GM12878 (cell line): ENCODE data around the gene CLEC3A. TPM values are rescaled to one million over a fixed set of nuclear protein-coding genes. Genes with fewer than 3 reads are reported as not detected.

Experiments
- ATAC-seq: fragments of 200-7000 bp; cut with Tn5 transposase; 3 replicates; pipeline ENCODE4 v1.9.1; 2020; ENCODE audit warnings: mild to moderate bottlenecking, moderate library complexity
- BruUV-seq: library from RNA; stranded (reverse); fragments of 400-500 nt; replicated peaks from 2 replicates; lab custom pipeline; 2021; lab: Mats Ljungman, UMichigan
- CTCF ChIA-PET: fragments of 300-600 bp; sonication (Branson Sonifier 250); formaldehyde crosslinking; extraction: SDS; loops from one replicate; lab custom pipeline; 2021; ENCODE audit warnings: inconsistent platforms; lab: Yijun Ruan, JAX
- POLR2A ChIA-PET: fragments of 350-600 bp; formaldehyde crosslinking; extraction: SDS; loops from one replicate; lab custom pipeline; 2021; ENCODE audit warnings: inconsistent platforms; lab: Charles Lee
- RAD21 ChIA-PET: fragments of 300-600 bp; sonication (Branson Sonifier 250); formaldehyde crosslinking; loops from one replicate; lab custom pipeline; 2023; ENCODE audit warnings: antibody characterized with exemption; ENCODE audit not compliant: unreplicated experiment; lab: Charles Lee
- SMC1A ChIA-PET: fragments of 300-600 bp; sonication (Branson Sonifier 250); formaldehyde crosslinking; loops from one replicate; lab custom pipeline; 2023; ENCODE audit not compliant: unreplicated experiment, uncharacterized antibody; lab: Charles Lee
- DNase-seq: peaks from one replicate; pipeline ENCODE4 v3.0.0-alpha.2; 2011; ENCODE audit warnings: low read depth, low spot score
- FAIRE-seq: peaks from 3 replicates; lab custom pipeline; 2011; peaks lifted over from hg19 to GRCh38; lab: Jason Lieb, UNC
- H2AFZ ChIP-seq: 2 replicates; pipeline ENCODE4 v1.6.0; 2011; ENCODE audit warnings: low read depth, low read length, control low read depth; ENCODE audit not compliant: control insufficient read depth
- H3K27ac ChIP-seq: 2 replicates; pipeline ENCODE4 v1.5.1; 2011; ENCODE audit warnings: control low read depth; ENCODE audit not compliant: control insufficient read depth, insufficient read depth
- H3K27me3 ChIP-seq, 2 experiments: replicated peaks in 1 of 2; 2 replicates each; pipeline versions ENCODE4 v1.6.0 to v1.6.1; 2011; ENCODE audit warnings: low read length in 1 of 2; ENCODE audit not compliant: control insufficient read depth in 2 of 2, insufficient read depth in 2 of 2
- H3K36me3 ChIP-seq, 2 experiments: 2 replicates each; pipeline ENCODE4 v1.5.1; 2011; ENCODE audit warnings: low read length in 1 of 2; ENCODE audit not compliant: control insufficient read depth in 2 of 2, insufficient read depth in 2 of 2
- H3K4me1 ChIP-seq: 2 replicates; pipeline ENCODE4 v1.6.1; 2011; ENCODE audit warnings: mild to moderate bottlenecking, low read length, moderate library complexity, mixed read lengths; ENCODE audit not compliant: control insufficient read depth, insufficient read depth
- H3K4me2 ChIP-seq: 2 replicates; pipeline ENCODE4 v1.6.0; 2011; ENCODE audit warnings: control low read depth; ENCODE audit not compliant: control insufficient read depth, insufficient read depth
- H3K4me3 ChIP-seq: fragments of 200-600 bp; sonication (generic); 2 replicates; pipeline ENCODE4 v1.5.1; 2016
- H3K79me2 ChIP-seq: 2 replicates; pipeline ENCODE4 v1.6.0; 2011; ENCODE audit warnings: low read length; ENCODE audit not compliant: control insufficient read depth, insufficient read depth
- H3K9ac ChIP-seq: 2 replicates; pipeline ENCODE4 v1.8.0; 2011; ENCODE audit warnings: low read length, control low read depth, mixed read lengths; ENCODE audit not compliant: control insufficient read depth, insufficient read depth
- H3K9me3 ChIP-seq: replicated peaks from 3 replicates; pipeline ENCODE4 v1.5.1; 2011; ENCODE audit warnings: mild to moderate bottlenecking, low read length; ENCODE audit not compliant: control insufficient read depth, insufficient read depth
- H4K20me1 ChIP-seq: 2 replicates; pipeline ENCODE4 v1.6.0; 2011; ENCODE audit not compliant: control insufficient read depth, insufficient read depth
- E2F8 ChIP-seq: fragments of 450-650 bp; IDR thresholded peaks from 2 replicates; pipeline ENCODE4 v1.6.1; 2018; ENCODE audit warnings: mild to moderate bottlenecking, low read depth, moderate library complexity; ENCODE audit not compliant: partially characterized antibody
- KAT2A ChIP-seq: conservative IDR thresholded peaks from 2 replicates; pipeline ENCODE4 v1.6.1; 2011; ENCODE audit warnings: low read depth, low read length; ENCODE audit not compliant: control insufficient read depth
- NFIC ChIP-seq: IDR thresholded peaks from 2 replicates; pipeline ENCODE4 v1.6.1; 2012; ENCODE audit warnings: low read depth, mild to moderate bottlenecking, inconsistent platforms, low read length, moderate library complexity
- NFXL1 ChIP-seq: fragments of 450-650 bp; IDR thresholded peaks from 2 replicates; pipeline ENCODE4 v1.6.1; 2017; ENCODE audit warnings: antibody characterized with exemption, mild to moderate bottlenecking, borderline replicate concordance
- USF2 ChIP-seq: IDR thresholded peaks from 2 replicates; pipeline ENCODE4 v1.6.1; 2011; ENCODE audit warnings: low read depth, low read length, improper control_type of control experiment, borderline replicate concordance
- ZBTB33 ChIP-seq: fragments of 450-650 bp; IDR thresholded peaks from 2 replicates; pipeline ENCODE4 v1.6.1; 2017; ENCODE audit warnings: mild to moderate bottlenecking
- ZBTB40 ChIP-seq: fragments of 450-650 bp; IDR thresholded peaks from 2 replicates; pipeline ENCODE4 v1.6.1; 2016; ENCODE audit warnings: mild to moderate bottlenecking, moderate library complexity, borderline replicate concordance
- WGBS: methylation state at CpG from one replicate; pipeline ENCODE4 v1.1.6; 2016; ENCODE audit warnings: low lambda C conversion rate; ENCODE audit not compliant: insufficient replicate concordance, insufficient coverage; ENCODE audit errors: missing lambda C conversion rate; 5-methylcytosine and 5-hydroxymethylcytosine counted together
- in situ Hi-C: fragments of 300-500 bp; cut with MboI; formaldehyde crosslinking; loops from 9 replicates; pipeline ENCODE4 v1.14.3; 2018; ENCODE audit warnings: mixed read lengths
- intact Hi-C: fragments of 100-400 bp; cut with micrococcal nuclease; formaldehyde crosslinking; loops from one replicate; pipeline ENCODE4 v1.14.2; 2022; ENCODE audit not compliant: unreplicated experiment
- polyA plus RNA-seq, 11 experiments: library from polyadenylated mRNA; depleted of rRNA in 4 of 11; unstranded in 6 of 11; stranded (reverse) in 5 of 11; fragments of >200 nt; fragmentation: Nextera tagmentation in 4 of 11; fragmentation: Illumina TruSeq in 1 of 11; extraction: Ambion mirVana in 4 of 11; extraction: Trizol in 1 of 11; gene quantifications; 1 replicate in 1 of 11; 2 replicates in 10 of 11; pipeline versions ENCODE4 v1.2.1 to v1.2.3, GENCODE V29; 2011 to 2016; ENCODE audit warnings: inconsistent platforms in 2 of 11, missing spikeins in 2 of 11, low read depth in 1 of 11
- total RNA-seq, 4 experiments: library from RNA; depleted of rRNA in 3 of 4; stranded (reverse); fragments of >200 nt in 3 of 4; fragmentation: Illumina TruSeq in 1 of 4; extraction: Trizol in 1 of 4; gene quantifications; 2 replicates each; pipeline versions ENCODE4 v1.2.1 to v1.2.3, GENCODE V29; 2013 to 2021
- TF ChIP-seq, protein P1 (sequence below): fragments of 450-650 bp; formaldehyde crosslinking; IDR thresholded peaks from 2 replicates; pipeline ENCODE4 v1.4.0; 2020; ENCODE audit warnings: mild to moderate bottlenecking, moderate library complexity

Gene CLEC3A
- total and polyA plus RNA-seq, 10 of the 15 experiments (the other 5 are each of a cell fraction or from before 2014, with no cell fraction given): not detected

DNA sequence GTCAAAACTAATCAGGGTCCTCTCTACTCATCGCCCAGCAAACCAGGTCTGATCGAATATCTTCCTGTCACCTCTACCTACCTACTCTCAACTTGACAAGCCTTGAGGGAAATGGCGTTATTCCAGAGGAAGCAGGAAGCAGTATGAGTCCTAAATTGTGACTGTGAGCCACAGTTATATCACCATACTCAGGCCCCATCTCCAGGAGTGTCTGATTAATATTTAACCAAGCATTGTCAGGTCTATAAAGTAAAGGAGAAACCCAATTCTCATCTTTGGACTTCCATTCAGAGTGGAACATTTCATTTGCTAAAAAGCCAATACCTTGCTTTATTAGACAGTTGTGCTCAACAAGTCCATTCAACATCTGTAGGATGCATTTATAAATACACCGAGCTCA lies 17.8 kb upstream of the CLEC3A start:
- Histone ChIP-seq H3K27me3 (no peaks in the 10 kb centered on the region), H3K36me3 (no peaks in the 10 kb centered on the region), H4K20me1 (no peaks in the 10 kb centered on the region), H3K4me3 (no peak overlapping the region), H3K4me2 (no peak overlapping the region), H2AFZ (no peak overlapping the region), H3K9me3 (no peaks in the 10 kb centered on the region), H3K27ac (no peak overlapping the region), H3K4me1 (no peaks in the 10 kb centered on the region), H3K79me2 (no peaks in the 10 kb centered on the region), H3K9ac (no peak overlapping the region)
- DNase-seq (no peak), FAIRE-seq (no peak), ATAC-seq (no peak)
- POLR2A ChIA-PET: no interaction called here
- in situ Hi-C loops (loop anchor here (5.0 kb wide), 1 partner anchor 327 kb away; no protein-coding TSS in a partner anchor), intact Hi-C loops (no loop called here)
- RAD21 ChIA-PET: no interaction called here
- SMC1A ChIA-PET: interaction anchor here (1.3 kb wide), 1 partner anchor 10 kb away, joined by 4 read pairs; no protein-coding TSS in a partner anchor
- CTCF ChIA-PET: interaction anchor here (0.7 to 4.5 kb wide), 10 partner anchors 10 to 420 kb away, joined by 3 to 41 read pairs (median 4); partner anchors contain the start of gene WWOX
- WGBS: 21% methylated on average over 4 of the region's 4 CpGs
- BruUV-seq: no TSS peak
- TF ChIP-seq E2F8 (no peak), NFXL1 (no peak), USF2 (no peak), KAT2A (no peak), ZBTB33 (no peak), ZBTB40 (no peak), NFIC (no peak)
- TF ChIP-seq, protein P1, sequence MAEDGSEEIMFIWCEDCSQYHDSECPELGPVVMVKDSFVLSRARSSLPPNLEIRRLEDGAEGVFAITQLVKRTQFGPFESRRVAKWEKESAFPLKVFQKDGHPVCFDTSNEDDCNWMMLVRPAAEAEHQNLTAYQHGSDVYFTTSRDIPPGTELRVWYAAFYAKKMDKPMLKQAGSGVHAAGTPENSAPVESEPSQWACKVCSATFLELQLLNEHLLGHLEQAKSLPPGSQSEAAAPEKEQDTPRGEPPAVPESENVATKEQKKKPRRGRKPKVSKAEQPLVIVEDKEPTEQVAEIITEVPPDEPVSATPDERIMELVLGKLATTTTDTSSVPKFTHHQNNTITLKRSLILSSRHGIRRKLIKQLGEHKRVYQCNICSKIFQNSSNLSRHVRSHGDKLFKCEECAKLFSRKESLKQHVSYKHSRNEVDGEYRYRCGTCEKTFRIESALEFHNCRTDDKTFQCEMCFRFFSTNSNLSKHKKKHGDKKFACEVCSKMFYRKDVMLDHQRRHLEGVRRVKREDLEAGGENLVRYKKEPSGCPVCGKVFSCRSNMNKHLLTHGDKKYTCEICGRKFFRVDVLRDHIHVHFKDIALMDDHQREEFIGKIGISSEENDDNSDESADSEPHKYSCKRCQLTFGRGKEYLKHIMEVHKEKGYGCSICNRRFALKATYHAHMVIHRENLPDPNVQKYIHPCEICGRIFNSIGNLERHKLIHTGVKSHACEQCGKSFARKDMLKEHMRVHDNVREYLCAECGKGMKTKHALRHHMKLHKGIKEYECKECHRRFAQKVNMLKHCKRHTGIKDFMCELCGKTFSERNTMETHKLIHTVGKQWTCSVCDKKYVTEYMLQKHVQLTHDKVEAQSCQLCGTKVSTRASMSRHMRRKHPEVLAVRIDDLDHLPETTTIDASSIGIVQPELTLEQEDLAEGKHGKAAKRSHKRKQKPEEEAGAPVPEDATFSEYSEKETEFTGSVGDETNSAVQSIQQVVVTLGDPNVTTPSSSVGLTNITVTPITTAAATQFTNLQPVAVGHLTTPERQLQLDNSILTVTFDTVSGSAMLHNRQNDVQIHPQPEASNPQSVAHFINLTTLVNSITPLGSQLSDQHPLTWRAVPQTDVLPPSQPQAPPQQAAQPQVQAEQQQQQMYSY (CRISPR knock-in tag): no peak
